ENCODE results near the gene AIRE. TPM values are rescaled to one million over a fixed set of nuclear protein-coding genes. Genes with fewer than 3 reads are reported as not detected.

Gene AIRE
- total RNA-seq, 1 donor from 2014 or later = 0.75 TPM

GRCh38 chr21:44261675-44262295 lies 23.9 kb upstream of the AIRE start, which contains the start of gene DNMT3L:
TSS of gene DNMT3L (minus strand) at chr21:44261897. CDS start at chr21:44261259, 638 bp downstream.
- no peaks in the 10 kb centered on the region for H3K27me3 ChIP-seq
- no peak for DNase-seq (ENCODE audit: low spot score in 2 of 2)
- TF ChIP-seq CTCF (IDR thresholded peaks at IDR 0.05) = no peak
- peaks cover 0 to 5% of the 10 kb centered on the region in 2 donors for H3K9me3 ChIP-seq
- no peak within 1 kb of the TSS for H3K27ac ChIP-seq
- H3K4me3 ChIP-seq = no peak within 1 kb of the TSS
- no peaks in the 10 kb centered on the region for H3K36me3 ChIP-seq
- intact Hi-C loops (cut with DNase I) = no loop called here
- no peaks in the 10 kb centered on the region for H3K4me1 ChIP-seq

DNA sequence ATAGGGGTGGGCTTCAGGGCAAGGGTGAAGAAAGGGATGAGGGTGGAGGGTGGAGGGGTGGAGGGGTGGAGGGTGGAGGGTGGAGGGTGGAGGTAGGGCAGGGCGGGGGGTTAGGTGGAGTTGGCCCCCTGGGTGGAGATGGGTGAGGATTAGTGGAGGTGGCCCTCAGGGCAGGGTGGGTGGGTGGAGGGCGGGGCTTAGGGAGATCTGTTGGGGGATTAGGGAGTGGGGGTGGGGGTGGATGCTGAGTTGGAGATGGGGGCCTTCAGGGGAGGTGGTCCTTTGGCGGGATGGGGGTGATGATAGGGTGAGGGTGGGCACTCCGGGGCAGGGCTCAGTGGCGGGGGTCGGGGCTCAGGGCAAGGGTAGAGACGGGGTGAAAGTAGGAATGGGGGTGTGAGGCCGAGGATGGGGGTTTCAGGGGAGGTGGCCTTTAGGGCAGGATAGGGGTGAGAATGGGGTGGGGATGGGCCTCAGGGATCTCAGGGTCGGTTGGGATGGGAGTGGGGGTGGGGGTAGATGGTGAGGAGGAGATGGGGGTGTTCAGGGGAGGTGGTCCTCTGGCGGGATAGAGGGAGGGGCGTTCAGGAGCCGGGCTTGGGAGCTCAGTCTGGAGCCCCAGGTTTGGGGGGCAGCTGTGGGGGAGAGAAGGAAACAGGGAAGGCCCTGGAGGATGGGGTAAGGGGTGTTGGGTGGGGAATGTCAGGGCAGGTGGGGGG lies 23.2 kb upstream of the AIRE start:
- no peak for DNase-seq (ENCODE audit: low spot score in 2 of 2)
- TF ChIP-seq CTCF (IDR thresholded peaks at IDR 0.05) = no peak
- H3K36me3 ChIP-seq = no peaks in the 10 kb centered on the region
- H3K27me3 ChIP-seq = no peaks in the 10 kb centered on the region
- H3K4me3 ChIP-seq = no peak overlapping the region
- H3K27ac ChIP-seq = no peak overlapping the region
- intact Hi-C loops (cut with DNase I) = no loop called here
- H3K4me1 ChIP-seq = no peaks in the 10 kb centered on the region
- peaks cover 0 to 5% of the 10 kb centered on the region in 2 donors for H3K9me3 ChIP-seq

GRCh38 chr21:44263221-44263760 lies 22.4 kb upstream of the AIRE start:
- H3K27me3 ChIP-seq = no peaks in the 10 kb centered on the region
- H3K36me3 ChIP-seq = no peaks in the 10 kb centered on the region
- no peak overlapping the region for H3K27ac ChIP-seq
- intact Hi-C loops (cut with DNase I) = no loop called here
- no peaks in the 10 kb centered on the region for H3K4me1 ChIP-seq
- no peak for TF ChIP-seq CTCF (IDR thresholded peaks at IDR 0.05)
- DNase-seq (ENCODE audit: low spot score in 2 of 2) = no peak
- H3K9me3 ChIP-seq = peaks cover 0 to 5% of the 10 kb centered on the region in 2 donors
- no peak overlapping the region for H3K4me3 ChIP-seq

- Histone ChIP-seq H3K36me3 (no peaks in the 10 kb centered on the region), H3K4me1 (no peaks in the 10 kb centered on the region), H3K9me3 (peaks cover 0 to 5% of the 10 kb centered on the region in 2 donors), H3K27me3 (no peaks in the 10 kb centered on the region), H3K4me3 (no peak overlapping the region), H3K27ac (no peak overlapping the region)
- DNase-seq (ENCODE audit: low spot score in 2 of 2) = no peak
- intact Hi-C loops (cut with DNase I) = no loop called here
- no peak for TF ChIP-seq CTCF (IDR thresholded peaks at IDR 0.05)
Measured at GRCh38 chr21:44263768-44264167, 21.9 kb upstream of the AIRE start.

- TF ChIP-seq CTCF (IDR thresholded peaks at IDR 0.05) = no peak
- no peaks in the 10 kb centered on the region for H3K36me3 ChIP-seq
- intact Hi-C loops (cut with DNase I) = no loop called here
- no peak overlapping the region for H3K4me3 ChIP-seq
- DNase-seq (ENCODE audit: low spot score in 2 of 2) = no peak
- H3K27me3 ChIP-seq = no peaks in the 10 kb centered on the region
- no peak overlapping the region for H3K27ac ChIP-seq
- no peaks in the 10 kb centered on the region for H3K9me3 ChIP-seq
- no peaks in the 10 kb centered on the region for H3K4me1 ChIP-seq
Measured at GRCh38 chr21:44265734-44266270, 19.9 kb upstream of the AIRE start.
